K562 (cell line): ENCODE results near the gene RNF2. TPM values are rescaled to one million over a fixed set of nuclear protein-coding genes. Genes with fewer than 3 reads are reported as not detected.

Experiments
- ATAC-seq: fragments of 200-7000 bp; cut with Tn5 transposase; 3 replicates; pipeline ENCODE4 v1.9.1; 2020; ENCODE audit warnings: moderate library complexity
- BruUV-seq: library from RNA; stranded (reverse); fragments of 400-500 nt; replicated peaks from 2 replicates; lab custom pipeline; 2021; lab: Mats Ljungman, UMichigan
- CTCF ChIA-PET: fragments of 300-600 bp; formaldehyde crosslinking; extraction: SDS; loops from one replicate; lab custom pipeline; 2021; ENCODE audit warnings: low intra/inter-chr PET ratio; lab: Yijun Ruan, JAX
- POLR2A ChIA-PET: fragments of 300-600, 350-650 bp; sonication (Branson Sonifier 250); formaldehyde crosslinking; extraction: SDS; loops from one replicate; lab custom pipeline; 2021; ENCODE audit warnings: antibody characterized with exemption, inconsistent platforms; lab: Yijun Ruan, JAX
- DNase-seq, 4 experiments: peaks; one replicate each; pipeline versions ENCODE4 v3.0.0 to v3.0.0-alpha.2; 2011 to 2018; ENCODE audit warnings: low spot score in 3 of 4, mixed read lengths in 3 of 4; ENCODE audit errors: extremely low read depth in 1 of 4
- FAIRE-seq: peaks from 2 replicates; lab custom pipeline; 2011; peaks lifted over from hg19 to GRCh38; lab: Jason Lieb, UNC
- H2AFZ ChIP-seq: 2 replicates; pipeline ENCODE4 v1.6.0; 2011; ENCODE audit warnings: low read depth, low read length, control low read depth, inconsistent platforms
- H3K27ac ChIP-seq: fragments of 200-600 bp; 3 replicates; pipeline ENCODE4 v1.8.0; 2011; ENCODE audit warnings: low read depth, mild to moderate bottlenecking, control low read depth, inconsistent platforms, low read length, moderate library complexity, mixed read lengths; ENCODE audit errors: extremely low read depth
- H3K27me3 ChIP-seq, 2 experiments: fragments of 300-600 bp in 1 of 2; 2 replicates in 1 of 2; 3 replicates in 1 of 2; pipeline versions ENCODE4 v1.6.0 to v1.8.0; 2011; ENCODE audit warnings: inconsistent platforms in 2 of 2, low read length in 2 of 2, mild to moderate bottlenecking in 1 of 2, mixed read lengths in 1 of 2, moderate library complexity in 1 of 2; ENCODE audit not compliant: control insufficient read depth in 2 of 2, insufficient read depth in 2 of 2
- H3K36me3 ChIP-seq: fragments of 300-600 bp; 3 replicates; pipeline ENCODE4 v1.8.0; 2011; ENCODE audit warnings: mild to moderate bottlenecking, low read length, inconsistent platforms; ENCODE audit not compliant: control insufficient read depth, insufficient read depth
- H3K4me1 ChIP-seq, 2 experiments: fragments of 200-600 bp in 1 of 2; replicated peaks in 1 of 2; 2 replicates in 1 of 2; 3 replicates in 1 of 2; pipeline versions ENCODE4 v1.5.1 to v1.8.0; 2011; ENCODE audit warnings: inconsistent platforms in 2 of 2, low read length in 2 of 2, mild to moderate bottlenecking in 1 of 2, mixed read lengths in 1 of 2, moderate library complexity in 1 of 2; ENCODE audit not compliant: control insufficient read depth in 2 of 2, insufficient read depth in 2 of 2
- H3K4me2 ChIP-seq: 2 replicates; pipeline ENCODE4 v1.6.1; 2011; ENCODE audit warnings: low read length, control low read depth, inconsistent platforms, mixed read lengths; ENCODE audit not compliant: insufficient read depth
- H3K4me3 ChIP-seq: fragments of 200-600 bp; sonication (generic), shearing (Covaris generic); 2 replicates; pipeline ENCODE4 v1.5.1; 2016; ENCODE audit warnings: control low read depth, inconsistent platforms
- H3K79me2 ChIP-seq: fragments of 200-600 bp; 3 replicates; pipeline ENCODE4 v1.8.0; 2011; ENCODE audit warnings: low read length, inconsistent platforms; ENCODE audit not compliant: control insufficient read depth, insufficient read depth
- H3K9ac ChIP-seq, 2 experiments: 2 replicates each; pipeline versions ENCODE4 v1.6.0 to v1.6.1; 2011; ENCODE audit warnings: low read depth in 2 of 2, low read length in 2 of 2, control low read depth in 1 of 2, inconsistent platforms in 1 of 2, mild to moderate bottlenecking in 1 of 2, mixed read lengths in 1 of 2; ENCODE audit not compliant: insufficient read depth in 1 of 2
- H3K9me1 ChIP-seq: one replicate; pipeline ENCODE4 v1.6.0; 2011; ENCODE audit warnings: inconsistent platforms, mild to moderate bottlenecking, low read length, moderate library complexity; ENCODE audit not compliant: control insufficient read depth, insufficient read depth
- H3K9me3 ChIP-seq: replicated peaks from 2 replicates; pipeline ENCODE4 v1.5.1; 2011; ENCODE audit warnings: low read depth, low read length, inconsistent platforms; ENCODE audit not compliant: control insufficient read depth, insufficient read depth
- H4K20me1 ChIP-seq: replicated peaks from 2 replicates; pipeline ENCODE4 v1.6.1; 2011; ENCODE audit warnings: low read length, inconsistent platforms, mixed read lengths; ENCODE audit not compliant: control insufficient read depth, insufficient read depth
- RBBP5 ChIP-seq: fragments of 200-600 bp; sonication (generic); IDR thresholded peaks from 2 replicates; pipeline ENCODE4 v1.6.1; 2012; ENCODE audit warnings: borderline replicate concordance, mild to moderate bottlenecking, low read length, control low read depth, inconsistent platforms; ENCODE audit not compliant: insufficient read depth, poor library complexity, severe bottlenecking
- RFX5 ChIP-seq: IDR thresholded peaks from 2 replicates; pipeline ENCODE4 v1.6.1; 2011; ENCODE audit warnings: low read depth, mild to moderate bottlenecking, improper control_type of control experiment, low read length
- WGBS: fragments of 100-300 bp; shearing (Covaris generic); methylation state at CpG from one replicate; pipeline ENCODE4 v1.1.6; 2016; ENCODE audit warnings: low coverage, mixed read lengths; ENCODE audit not compliant: insufficient coverage; ENCODE audit errors: missing lambda C conversion rate; 5-methylcytosine and 5-hydroxymethylcytosine counted together
- in situ Hi-C: fragments of 300-500 bp; cut with MboI; formaldehyde crosslinking; loops from 4 replicates; pipeline ENCODE4 v1.15.0; 2018; ENCODE audit warnings: inconsistent platforms, mixed read lengths
- intact Hi-C: fragments of 100-400 bp; cut with micrococcal nuclease; formaldehyde crosslinking; loops from 2 replicates; pipeline ENCODE4 v1.14.2; 2022
- polyA plus RNA-seq, 8 experiments: library from polyadenylated mRNA; depleted of rRNA in 4 of 8; stranded (reverse) in 5 of 8; unstranded in 3 of 8; fragments of >200 nt; fragmentation: Nextera tagmentation in 2 of 8; fragmentation: Illumina TruSeq in 1 of 8; extraction: Ambion mirVana in 2 of 8; extraction: Trizol in 1 of 8; gene quantifications; 2 replicates each; pipeline versions ENCODE4 v1.2.1 to v1.2.3, GENCODE V29; 2011 to 2014; ENCODE audit warnings: inconsistent platforms in 1 of 8, missing spikeins in 1 of 8
- total RNA-seq, 7 experiments: library from RNA; depleted of rRNA in 6 of 7; stranded (reverse); fragments of >200 nt in 6 of 7; fragmentation: Illumina TruSeq in 2 of 7; extraction: Trizol in 2 of 7; gene quantifications; 2 replicates each; pipeline versions ENCODE4 v1.2.1 to v1.2.3, GENCODE V29; 2011 to 2021; ENCODE audit warnings: low replicate concordance in 1 of 7
- TF ChIP-seq, protein P1 (sequence below): fragments of 250-450 bp; sonication (Bioruptor Pico); IDR thresholded peaks from 2 replicates; pipeline ENCODE4 v1.5.0; 2021; ENCODE audit warnings: mild to moderate bottlenecking, moderate library complexity
- TF ChIP-seq, protein P2 (sequence below): fragments of 450-650 bp; IDR thresholded peaks from 2 replicates; pipeline ENCODE4 v1.6.1; 2016; ENCODE audit warnings: borderline replicate concordance
- TF ChIP-seq, protein P3 (sequence below): sonication (generic); formaldehyde crosslinking; IDR thresholded peaks from 2 replicates; pipeline ENCODE4 v1.8.1; 2023; ENCODE audit warnings: missing genetic modification reagents, mild to moderate bottlenecking, borderline replicate concordance

Gene RNF2
- total and polyA plus RNA-seq, 9 of the 15 experiments (the other 6 are each of a cell fraction or from before 2014, with no cell fraction given), result 7.1 to 66.5 (median 32.9) TPM

DNA sequence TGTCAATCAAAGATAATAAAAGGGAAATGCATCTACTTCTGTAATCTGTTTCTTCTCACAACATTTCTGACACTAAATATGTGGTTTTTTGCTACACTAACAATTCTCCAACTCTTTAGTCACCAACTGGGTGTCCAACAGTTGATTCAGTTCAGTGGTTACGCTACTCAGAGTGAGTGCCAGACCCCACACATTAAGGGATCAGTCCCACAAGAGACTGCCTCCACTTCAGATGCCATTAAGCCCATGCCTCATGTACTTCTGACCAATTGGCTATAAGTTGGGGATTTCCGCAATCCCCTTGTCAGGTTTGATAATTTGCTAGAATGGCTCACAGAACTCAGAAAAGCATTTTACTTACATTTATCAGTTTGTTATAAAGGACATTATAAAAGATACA is 28.4 kb downstream of the RNF2 start:
- Histone ChIP-seq H3K9me1 (no peaks in the 10 kb centered on the region), H4K20me1 (no peaks in the 10 kb centered on the region), H3K27ac (no peak overlapping the region), H3K9ac (no peak overlapping the region), H3K4me2 (no peak overlapping the region), H3K79me2 (peaks cover 88% of the 10 kb centered on the region), H3K4me3 (no peak overlapping the region), H3K4me1 (peaks cover 0 to 2% of the 10 kb centered on the region in 2 experiments; a peak in 1 of 5 replicates), H3K27me3 (no peaks in the 10 kb centered on the region), H3K36me3 (peaks cover 3% of the 10 kb centered on the region; the same call in 1 of the 3 replicates), H2AFZ (no peak overlapping the region), H3K9me3 (no peaks in the 10 kb centered on the region)
- TF ChIP-seq, protein P1, sequence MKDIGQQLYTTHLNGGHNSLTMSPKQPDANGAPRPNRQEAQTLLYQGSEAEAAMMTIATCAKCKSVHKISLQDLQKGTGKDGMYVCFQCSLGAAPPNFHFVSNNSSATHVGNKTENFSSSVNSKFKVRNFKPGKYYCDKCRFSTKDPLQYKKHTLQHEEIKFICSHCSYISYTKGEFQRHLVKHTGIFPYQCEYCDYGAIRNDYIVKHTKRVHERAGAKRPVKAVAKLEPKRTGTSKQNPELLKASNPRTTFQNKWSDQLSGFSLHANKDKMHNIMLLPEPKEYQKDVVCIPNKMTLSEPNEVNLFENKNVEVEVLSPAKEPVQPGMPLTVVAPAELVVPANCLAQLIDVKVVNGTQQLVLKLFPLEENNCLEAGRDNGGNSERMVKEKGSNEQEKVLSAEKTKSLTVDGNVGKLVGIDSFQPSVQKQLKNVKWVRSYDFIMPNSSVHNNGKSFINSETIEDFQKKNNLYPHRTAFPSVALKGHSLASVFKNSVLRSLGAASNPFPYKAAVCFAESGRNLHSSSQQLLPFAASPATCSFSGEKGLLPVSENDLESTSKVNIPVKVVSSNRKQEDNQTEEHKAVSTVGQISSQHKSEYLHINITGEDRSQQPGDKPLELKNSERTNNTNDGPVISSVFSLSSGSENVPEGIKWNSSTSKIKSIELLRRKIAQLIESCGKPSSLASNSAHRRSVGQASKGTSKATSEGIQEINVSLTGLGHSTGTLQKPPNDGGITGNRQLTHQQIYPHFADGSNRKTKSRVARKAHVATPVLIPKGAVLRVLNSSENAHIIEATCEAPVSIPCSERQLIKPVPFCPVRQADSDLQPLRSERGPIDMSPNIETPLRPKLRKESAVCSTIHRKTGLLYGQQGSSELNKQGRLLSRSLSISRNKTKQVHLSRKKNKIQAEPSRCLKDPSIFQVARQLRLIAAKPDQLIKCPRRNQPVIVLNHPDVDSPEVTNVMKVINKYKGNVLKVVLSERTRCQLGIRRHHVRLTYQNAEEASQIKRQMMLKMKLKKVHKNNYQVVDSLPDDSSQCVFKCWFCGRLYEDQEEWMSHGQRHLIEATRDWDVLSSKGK (CRISPR knock-in tag), result no peak
- TF ChIP-seq RBBP5, result no peak
- TF ChIP-seq, protein P2, sequence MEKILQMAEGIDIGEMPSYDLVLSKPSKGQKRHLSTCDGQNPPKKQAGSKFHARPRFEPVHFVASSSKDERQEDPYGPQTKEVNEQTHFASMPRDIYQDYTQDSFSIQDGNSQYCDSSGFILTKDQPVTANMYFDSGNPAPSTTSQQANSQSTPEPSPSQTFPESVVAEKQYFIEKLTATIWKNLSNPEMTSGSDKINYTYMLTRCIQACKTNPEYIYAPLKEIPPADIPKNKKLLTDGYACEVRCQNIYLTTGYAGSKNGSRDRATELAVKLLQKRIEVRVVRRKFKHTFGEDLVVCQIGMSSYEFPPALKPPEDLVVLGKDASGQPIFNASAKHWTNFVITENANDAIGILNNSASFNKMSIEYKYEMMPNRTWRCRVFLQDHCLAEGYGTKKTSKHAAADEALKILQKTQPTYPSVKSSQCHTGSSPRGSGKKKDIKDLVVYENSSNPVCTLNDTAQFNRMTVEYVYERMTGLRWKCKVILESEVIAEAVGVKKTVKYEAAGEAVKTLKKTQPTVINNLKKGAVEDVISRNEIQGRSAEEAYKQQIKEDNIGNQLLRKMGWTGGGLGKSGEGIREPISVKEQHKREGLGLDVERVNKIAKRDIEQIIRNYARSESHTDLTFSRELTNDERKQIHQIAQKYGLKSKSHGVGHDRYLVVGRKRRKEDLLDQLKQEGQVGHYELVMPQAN, result no peak
- TF ChIP-seq, protein P3, sequence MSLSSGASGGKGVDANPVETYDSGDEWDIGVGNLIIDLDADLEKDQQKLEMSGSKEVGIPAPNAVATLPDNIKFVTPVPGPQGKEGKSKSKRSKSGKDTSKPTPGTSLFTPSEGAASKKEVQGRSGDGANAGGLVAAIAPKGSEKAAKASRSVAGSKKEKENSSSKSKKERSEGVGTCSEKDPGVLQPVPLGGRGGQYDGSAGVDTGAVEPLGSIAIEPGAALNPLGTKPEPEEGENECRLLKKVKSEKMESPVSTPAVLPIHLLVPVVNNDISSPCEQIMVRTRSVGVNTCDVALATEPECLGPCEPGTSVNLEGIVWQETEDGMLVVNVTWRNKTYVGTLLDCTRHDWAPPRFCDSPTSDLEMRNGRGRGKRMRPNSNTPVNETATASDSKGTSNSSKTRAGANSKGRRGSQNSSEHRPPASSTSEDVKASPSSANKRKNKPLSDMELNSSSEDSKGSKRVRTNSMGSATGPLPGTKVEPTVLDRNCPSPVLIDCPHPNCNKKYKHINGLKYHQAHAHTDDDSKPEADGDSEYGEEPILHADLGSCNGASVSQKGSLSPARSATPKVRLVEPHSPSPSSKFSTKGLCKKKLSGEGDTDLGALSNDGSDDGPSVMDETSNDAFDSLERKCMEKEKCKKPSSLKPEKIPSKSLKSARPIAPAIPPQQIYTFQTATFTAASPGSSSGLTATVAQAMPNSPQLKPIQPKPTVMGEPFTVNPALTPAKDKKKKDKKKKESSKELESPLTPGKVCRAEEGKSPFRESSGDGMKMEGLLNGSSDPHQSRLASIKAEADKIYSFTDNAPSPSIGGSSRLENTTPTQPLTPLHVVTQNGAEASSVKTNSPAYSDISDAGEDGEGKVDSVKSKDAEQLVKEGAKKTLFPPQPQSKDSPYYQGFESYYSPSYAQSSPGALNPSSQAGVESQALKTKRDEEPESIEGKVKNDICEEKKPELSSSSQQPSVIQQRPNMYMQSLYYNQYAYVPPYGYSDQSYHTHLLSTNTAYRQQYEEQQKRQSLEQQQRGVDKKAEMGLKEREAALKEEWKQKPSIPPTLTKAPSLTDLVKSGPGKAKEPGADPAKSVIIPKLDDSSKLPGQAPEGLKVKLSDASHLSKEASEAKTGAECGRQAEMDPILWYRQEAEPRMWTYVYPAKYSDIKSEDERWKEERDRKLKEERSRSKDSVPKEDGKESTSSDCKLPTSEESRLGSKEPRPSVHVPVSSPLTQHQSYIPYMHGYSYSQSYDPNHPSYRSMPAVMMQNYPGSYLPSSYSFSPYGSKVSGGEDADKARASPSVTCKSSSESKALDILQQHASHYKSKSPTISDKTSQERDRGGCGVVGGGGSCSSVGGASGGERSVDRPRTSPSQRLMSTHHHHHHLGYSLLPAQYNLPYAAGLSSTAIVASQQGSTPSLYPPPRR (CRISPR knock-in tag), result no peak
- TF ChIP-seq RFX5, result no peak
- CTCF ChIA-PET, result no interaction called here
- no peak for DNase-seq
- ATAC-seq, result no peak
- no TSS peak for BruUV-seq
- 100% methylated on average over 2 of the region's 2 CpGs for WGBS
- in situ Hi-C loops (no loop called here), intact Hi-C loops (no loop called here)
- POLR2A ChIA-PET, result interaction anchor here (0.8 kb wide), 1 partner anchor 10 kb away, joined by 3 read pairs; no protein-coding TSS in a partner anchor
- FAIRE-seq, result no peak
